ENCODE results near the gene PSEN2. TPM values are rescaled to one million over a fixed set of nuclear protein-coding genes. Genes with fewer than 3 reads are reported as not detected.

PSEN2 gene
- total RNA-seq, 1 experiment from 2014 or later, result 17.4 TPM

GRCh38 chr1:226895644-226896043 is 25.2 kb downstream of the PSEN2 start:
- no peak overlapping the region for H3K9ac ChIP-seq (ENCODE audit: extremely low read depth, insufficient read length, low read length)
- TF ChIP-seq CTCF (conservative IDR thresholded peaks at IDR 0.05), result no peak
- H2BK120ac ChIP-seq (ENCODE audit: low read depth, low read length, poor library complexity, severe bottlenecking), result no peak overlapping the region
- no peaks in the 10 kb centered on the region for H3K79me1 ChIP-seq (ENCODE audit: insufficient read depth, low read depth, low read length, poor library complexity, severe bottlenecking)
- H3K4me1 ChIP-seq (ENCODE audit: insufficient read depth, low read length), result no peaks in the 10 kb centered on the region
- H4K5ac ChIP-seq (ENCODE audit: insufficient read length, low read depth, low read length), result no peak overlapping the region
- no peak overlapping the region for H2BK15ac ChIP-seq (ENCODE audit: low read depth, low read length)
- Mint-ChIP-seq H3K4me1 (no peaks in the 10 kb centered on the region), H3K27me3 (ENCODE audit: low read depth) (no peaks in the 10 kb centered on the region), H3K27ac (peak overlapping the region in 1 of 3 experiments; percentile 70; a peak in 2 of 7 replicates), H3K36me3 (ENCODE audit: insufficient read depth in 1 of 3, low read depth in 3 of 3) (peaks cover 17 to 60% (median 49%) of the 10 kb centered on the region in 3 experiments), H3K9me3 (no peaks in the 10 kb centered on the region), H3K4me3 (no peak overlapping the region)
- no peaks in the 10 kb centered on the region for H3K79me2 ChIP-seq (ENCODE audit: insufficient read depth, low read length)
- H3K9me3 ChIP-seq (ENCODE audit: control insufficient read depth, low read depth, low read length), result no peaks in the 10 kb centered on the region
- no CpG with 5 or more reads among the region's 11 CpGs for WGBS (ENCODE audit: extremely low coverage, insufficient read length, low lambda C conversion rate)
- H3K23ac ChIP-seq (ENCODE audit: insufficient read length, low read depth, low read length), result no peak overlapping the region
- H2BK12ac ChIP-seq (ENCODE audit: insufficient read length, low read depth, low read length), result no peak overlapping the region
- H2AK5ac ChIP-seq (ENCODE audit: insufficient read length, low read length), result no peak overlapping the region
- no peak overlapping the region for H3K56ac ChIP-seq (ENCODE audit: insufficient read length, low read depth, low read length)
- H3K27ac ChIP-seq (ENCODE audit: insufficient read length, low read depth, low read length), result no peak overlapping the region
- H3K18ac ChIP-seq (ENCODE audit: insufficient read length, low read depth, low read length), result no peak overlapping the region
- H3K14ac ChIP-seq (ENCODE audit: insufficient read depth, low read length), result no peak overlapping the region
- no peaks in the 10 kb centered on the region for H3K27me3 ChIP-seq (ENCODE audit: insufficient read depth, low read length)
- no peak overlapping the region for H2AFZ ChIP-seq (ENCODE audit: low read length)
- H3K23me2 ChIP-seq (ENCODE audit: insufficient read length, low read depth, low read length, poor library complexity, severe bottlenecking), result no peaks in the 10 kb centered on the region
- H3K4me2 ChIP-seq (ENCODE audit: insufficient read depth, insufficient read length, low read length), result no peak overlapping the region
- H3T11ph ChIP-seq (ENCODE audit: low read length), result no peak overlapping the region
- no peak overlapping the region for H2BK5ac ChIP-seq (ENCODE audit: insufficient read length, low read length)
- no peak overlapping the region for H3K4ac ChIP-seq (ENCODE audit: low read depth, low read length)
- no peak for DNase-seq
- H4K20me1 ChIP-seq (ENCODE audit: control insufficient read depth, insufficient read depth, insufficient read length), result no peaks in the 10 kb centered on the region
- H2BK20ac ChIP-seq (ENCODE audit: low read depth, low read length, poor library complexity, severe bottlenecking), result no peak overlapping the region
- no peak overlapping the region for H4K91ac ChIP-seq (ENCODE audit: insufficient read length, low read depth, low read length)
- no peak overlapping the region for H4K8ac ChIP-seq (replicated peaks; ENCODE audit: insufficient read length, low read depth, low read length)
